ENCODE data around the gene MSI2. TPM values are rescaled to one million over a fixed set of nuclear protein-coding genes. Genes with fewer than 3 reads are reported as not detected.

The MSI2 gene
- total RNA-seq, 1 experiment from 2014 or later, result 13.8 TPM

DNA sequence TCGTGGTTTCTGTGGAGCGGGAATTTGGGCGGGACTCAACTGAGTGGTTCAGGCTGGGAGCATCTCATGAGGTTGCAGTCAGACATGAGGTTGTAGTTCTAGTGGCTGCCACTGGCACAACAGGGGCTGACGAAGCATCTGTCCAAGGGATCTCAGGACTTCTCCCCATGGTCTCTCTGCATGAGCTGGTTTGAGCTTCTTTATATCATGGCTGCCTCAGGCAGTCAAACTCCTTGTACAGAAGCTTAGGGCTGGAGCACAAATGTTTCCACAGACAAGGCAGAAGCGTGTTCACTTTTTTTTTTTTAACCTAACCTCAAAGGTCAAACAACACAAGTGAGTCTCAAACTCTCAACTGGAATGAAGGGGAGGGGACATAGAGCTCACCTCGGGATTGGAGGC is 243.3 kb downstream of the MSI2 start:
- no peak for DNase-seq (ENCODE audit: low read depth)

DNA sequence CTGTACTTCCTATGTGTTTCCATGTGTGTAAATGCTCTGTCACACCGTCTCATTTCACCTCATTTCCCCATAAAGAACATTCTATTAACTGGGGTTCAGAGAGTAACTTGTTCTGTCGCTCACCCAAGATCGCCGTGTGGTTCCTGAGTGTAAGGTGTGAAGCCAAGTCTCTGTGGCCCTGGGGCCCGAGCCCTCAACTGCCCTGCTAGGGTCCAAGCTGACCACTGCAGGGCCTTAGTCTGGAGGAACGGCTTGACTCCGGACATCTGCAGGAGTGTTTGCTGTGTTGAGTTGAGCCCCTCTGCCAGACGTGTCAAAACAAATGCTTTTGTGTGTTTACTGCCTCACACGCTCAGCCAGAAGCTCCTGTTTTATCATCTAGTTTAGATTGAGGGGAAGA is 244.7 kb downstream of the MSI2 start:
- DNase-seq (ENCODE audit: low read depth), result no peak

DNA sequence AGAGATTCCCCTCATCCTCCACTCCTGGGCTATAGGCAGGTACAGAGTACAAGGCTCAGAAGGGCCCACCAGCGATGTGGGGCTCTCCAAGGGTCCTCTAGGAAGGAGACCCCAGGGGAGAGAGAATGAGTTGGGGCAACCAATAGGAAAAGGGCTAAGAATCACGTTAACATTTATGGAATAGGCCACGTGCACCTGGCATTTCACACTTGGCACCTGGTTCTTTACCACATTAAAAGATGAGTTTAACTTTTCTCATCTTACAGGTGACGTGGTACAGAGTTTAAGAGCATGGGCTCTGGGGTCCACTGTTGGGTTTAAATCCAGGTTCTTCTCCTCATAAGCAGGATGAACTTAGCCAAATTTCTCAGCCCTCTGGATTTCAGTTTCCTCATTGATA is 245.7 kb downstream of the MSI2 start:
- DNase-seq (ENCODE audit: low read depth), result no peak

DNA sequence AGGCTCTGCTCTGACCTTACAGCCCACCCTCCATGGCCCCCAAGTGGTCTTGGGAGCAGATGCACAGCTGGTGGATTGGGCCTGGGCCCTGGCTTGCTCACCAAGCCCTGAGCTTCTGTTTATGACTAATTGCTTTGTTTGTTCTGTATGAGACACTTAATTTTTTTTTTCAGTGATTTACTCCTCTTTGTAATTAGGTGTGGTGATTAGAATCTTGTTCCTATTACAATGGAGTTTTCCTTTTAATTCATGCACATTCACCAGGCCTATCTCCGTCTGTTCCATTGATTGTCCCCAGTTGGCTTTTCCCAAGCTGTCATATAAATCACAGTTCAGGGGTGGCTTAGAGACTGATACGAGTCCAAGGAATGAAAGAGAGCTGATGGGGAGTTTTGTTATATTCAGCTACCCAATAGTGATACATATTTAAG is 246.5 kb downstream of the MSI2 start:
- DNase-seq (ENCODE audit: low read depth), result no peak

DNA sequence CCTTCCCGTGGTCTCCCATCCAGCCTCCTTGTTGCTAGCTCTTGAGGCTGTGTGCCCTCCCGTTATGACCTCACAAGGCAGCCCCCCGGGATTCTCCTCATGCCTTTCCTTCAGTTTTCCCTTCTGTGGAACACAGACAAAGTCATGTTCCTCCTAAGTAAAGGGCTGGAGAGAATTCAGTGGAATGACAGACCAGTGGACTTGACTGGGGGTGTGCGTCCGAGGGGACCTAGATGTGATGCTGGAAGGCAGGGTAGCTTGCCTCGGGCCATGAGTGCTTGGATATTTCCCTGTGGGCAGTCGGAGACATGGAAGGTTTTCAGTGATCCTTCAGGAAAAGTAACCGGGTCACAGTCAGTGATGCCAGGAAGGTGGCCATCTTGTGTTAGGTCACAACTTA is 247.9 kb downstream of the MSI2 start:
- DNase-seq (ENCODE audit: low read depth), result no peak

DNA sequence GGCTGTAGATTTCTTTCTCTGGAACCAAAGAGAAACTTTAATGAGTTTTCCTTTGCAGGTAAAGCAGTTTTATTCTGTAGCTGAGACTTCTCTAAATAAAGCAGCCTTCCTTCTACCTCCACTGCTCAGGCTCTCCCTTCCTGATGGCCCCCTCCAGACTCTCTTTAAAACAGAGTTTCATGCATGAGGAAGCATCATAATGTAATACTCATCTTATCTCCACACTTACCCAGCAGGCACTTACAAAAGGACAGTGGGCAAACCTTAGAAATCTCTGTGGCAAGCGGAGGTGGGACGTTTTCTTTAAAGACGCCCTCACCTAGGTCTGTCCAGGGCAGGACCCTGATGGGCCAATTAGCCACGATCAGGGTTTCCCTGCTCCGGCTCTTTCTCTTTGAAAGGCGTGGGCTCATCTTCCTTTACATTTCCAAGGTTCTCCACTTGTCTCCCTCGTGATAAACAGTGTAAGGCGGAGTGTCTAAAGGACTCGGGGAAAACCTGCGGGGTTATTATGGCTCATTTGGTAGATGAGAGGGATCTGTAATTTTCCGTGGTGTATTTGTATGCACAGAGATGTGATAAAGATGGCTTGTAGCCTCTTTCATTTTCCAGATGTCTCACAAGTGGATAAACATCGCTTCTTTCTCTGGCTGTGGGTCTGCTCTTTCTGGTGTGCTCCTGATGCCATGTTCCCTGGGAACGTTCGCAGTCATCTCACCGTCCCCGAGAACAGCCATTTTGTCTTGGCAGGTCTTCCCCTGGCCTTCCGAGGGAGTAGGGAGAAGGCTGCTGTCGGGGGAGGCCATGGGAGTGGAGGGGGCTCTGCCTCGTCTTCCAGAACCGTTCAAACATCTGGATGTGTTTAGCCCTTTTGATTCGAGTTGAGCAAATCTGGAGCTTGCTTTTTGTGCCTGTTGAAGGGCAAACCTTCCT is 249.8 kb downstream of the MSI2 start:
- DNase-seq (ENCODE audit: low read depth), result no peak

DNA sequence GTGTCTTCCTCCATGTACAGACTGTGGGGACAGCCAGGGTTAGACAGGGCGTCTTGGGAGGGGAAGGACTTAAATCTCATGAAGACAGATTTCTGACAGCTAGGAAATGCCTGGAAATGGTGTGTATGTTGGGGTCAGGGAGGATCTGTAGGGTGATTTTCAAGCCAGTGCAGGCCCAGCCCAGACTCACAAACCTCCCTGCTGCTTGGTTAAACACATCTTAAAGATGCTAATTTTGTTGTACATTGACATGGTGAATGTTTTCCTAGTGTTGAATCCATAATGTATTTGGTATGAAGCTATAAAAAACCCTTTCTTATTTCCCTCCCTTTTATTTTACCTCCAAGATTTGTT is 250.4 kb downstream of the MSI2 start:
- DNase-seq (ENCODE audit: low read depth), result no peak

DNA sequence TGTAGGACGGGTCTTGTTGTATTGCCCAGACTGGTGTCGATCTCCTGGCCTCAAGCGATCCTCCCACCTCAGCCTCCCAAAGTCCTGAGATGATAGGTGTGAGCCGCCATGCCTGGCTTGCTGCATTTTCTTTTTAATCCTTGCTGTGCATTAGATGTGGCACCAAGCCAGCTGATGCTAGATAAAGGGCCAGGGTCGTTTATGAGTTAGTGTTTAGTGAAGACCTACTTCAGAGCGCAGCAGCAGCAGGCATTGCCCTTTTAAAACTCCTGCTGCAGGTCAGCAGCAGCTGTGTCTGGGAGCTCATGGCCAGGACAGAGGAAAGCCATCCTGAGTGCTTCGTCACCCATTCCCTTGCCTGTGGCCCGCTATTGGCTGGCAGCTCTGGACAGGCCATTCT is 251.5 kb downstream of the MSI2 start:
- no peak for DNase-seq (ENCODE audit: low read depth)

DNA sequence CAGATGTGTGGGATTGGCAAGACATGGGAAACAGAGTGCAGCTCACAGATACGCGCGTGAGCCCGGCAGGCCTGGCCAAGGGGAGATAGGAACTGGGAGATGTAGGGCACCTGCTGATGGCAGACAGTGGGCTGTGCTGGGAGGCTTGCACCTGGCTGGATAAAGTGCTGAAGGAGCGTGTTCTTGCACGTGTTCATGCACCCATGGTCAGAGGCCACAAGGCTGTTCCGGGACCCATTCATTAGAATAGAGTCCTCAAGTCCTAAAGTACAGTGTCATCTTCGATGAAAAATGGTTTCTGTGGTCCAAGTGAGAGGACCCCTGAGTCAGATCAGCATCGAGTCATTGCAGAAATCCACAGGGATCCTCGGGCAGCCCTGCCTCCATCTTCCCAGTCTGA is 252.3 kb downstream of the MSI2 start:
- no peak for DNase-seq (ENCODE audit: low read depth)

DNA sequence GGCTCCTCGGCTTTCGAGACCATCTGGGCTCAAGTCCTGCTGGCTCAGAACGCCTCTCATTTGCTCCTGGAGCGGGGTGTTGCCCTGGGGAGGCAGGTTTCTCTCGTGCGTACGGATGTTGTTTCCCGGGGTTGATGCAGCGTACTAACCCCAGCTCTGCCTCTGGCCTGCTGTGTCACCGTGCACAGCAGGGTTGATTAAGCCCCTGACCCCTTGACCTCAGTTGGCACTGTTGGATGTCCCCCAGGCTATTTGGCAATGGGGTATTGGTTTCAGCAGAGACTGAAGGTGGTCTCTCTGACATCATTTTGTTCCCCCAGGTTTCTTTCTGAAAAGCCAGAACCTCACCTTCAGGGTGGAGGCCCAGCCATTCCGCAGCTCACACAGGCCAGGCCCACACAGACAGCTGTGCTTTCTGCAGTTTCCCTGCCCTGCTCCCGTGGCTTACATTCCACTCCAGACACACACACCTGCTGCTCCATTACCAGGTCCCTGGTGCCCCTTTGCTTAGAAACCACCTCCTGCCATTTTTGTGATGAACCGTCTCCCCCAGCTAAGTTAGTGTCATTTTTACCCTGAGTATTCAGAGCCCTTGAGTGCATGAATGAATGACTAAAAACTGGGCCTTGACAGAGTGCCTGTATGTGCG is 255.3 kb downstream of the MSI2 start:
- DNase-seq (ENCODE audit: low read depth), result no peak

DNA sequence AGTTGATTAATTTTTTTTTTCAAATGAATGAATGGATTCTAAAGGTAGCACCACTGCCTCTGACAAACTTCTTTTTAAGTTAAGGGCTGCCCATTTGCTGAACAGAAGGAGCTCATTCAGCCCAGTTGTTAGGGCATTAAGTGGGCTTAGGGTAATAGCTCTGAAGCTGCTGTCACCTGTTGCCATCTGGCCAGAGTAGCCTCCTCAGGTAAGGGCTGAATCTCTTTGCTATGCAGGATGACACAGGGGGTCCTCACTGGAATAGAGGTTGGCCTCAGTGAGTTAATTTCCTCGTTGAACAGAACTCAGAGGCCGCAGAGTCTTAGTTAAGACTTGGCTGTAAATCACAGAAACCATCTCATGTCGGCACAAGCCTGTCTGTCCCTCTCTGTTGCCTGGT is 255.9 kb downstream of the MSI2 start:
- DNase-seq (ENCODE audit: low read depth), result no peak

DNA sequence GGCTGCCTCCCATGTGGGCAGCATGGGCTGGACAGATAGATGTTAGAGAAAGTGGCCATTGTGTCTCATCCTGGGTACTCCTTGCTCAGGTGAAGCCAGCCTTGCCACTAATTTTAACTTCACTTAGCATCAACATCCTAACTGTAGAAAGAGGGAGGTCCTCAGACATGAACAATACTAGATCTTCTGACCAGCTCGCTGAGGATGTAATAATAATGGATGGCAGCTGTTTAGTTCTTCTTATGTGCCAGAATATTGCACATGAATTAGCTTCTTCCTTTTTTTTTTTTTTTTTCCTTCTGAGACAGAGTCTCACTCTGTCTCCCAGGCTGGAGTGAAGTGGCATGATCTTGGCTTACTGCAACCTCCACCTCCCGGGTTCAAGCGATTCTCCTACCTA is 256.4 kb downstream of the MSI2 start:
- DNase-seq (ENCODE audit: low read depth), result no peak

DNA sequence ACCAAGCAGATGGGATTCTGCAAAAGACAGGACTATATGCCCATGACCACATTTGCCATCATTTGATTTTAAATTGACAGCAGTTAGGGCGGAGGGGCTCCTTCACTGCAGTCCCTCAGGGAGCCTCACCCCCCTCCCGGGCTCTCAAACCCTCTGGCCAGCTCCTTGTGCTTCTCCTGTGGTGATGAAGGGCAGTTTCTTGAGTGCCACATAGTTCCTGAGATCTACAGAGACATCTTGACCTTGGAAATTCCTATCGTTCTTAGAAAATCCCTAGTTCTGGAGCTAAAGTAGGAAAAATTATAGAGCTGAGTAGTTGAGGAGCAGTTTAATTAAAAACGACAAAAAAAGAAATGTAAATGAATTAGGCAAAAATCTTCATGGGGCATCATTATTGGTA is 257.2 kb downstream of the MSI2 start:
- no peak for DNase-seq (ENCODE audit: low read depth)

DNA sequence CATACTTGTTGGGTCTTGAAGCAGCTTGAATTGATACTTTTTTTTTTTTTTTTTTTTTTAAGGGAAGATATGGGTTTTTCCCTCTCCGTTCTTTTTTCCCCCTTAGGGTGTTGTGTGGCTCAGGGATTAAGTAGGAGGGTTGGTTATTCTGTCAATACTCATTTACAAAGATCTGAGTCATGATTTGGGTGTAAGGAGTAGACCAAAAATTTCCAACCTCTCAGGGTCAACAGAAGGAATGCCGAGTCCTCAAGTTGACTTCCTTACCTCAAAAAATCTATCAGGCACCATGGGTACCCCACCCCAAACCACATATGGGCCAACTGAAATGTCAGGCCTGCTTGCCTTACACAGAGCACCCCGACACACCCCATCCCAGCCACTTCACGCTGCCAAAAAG is 258.3 kb downstream of the MSI2 start:
- no peak for DNase-seq (ENCODE audit: low read depth)

DNA sequence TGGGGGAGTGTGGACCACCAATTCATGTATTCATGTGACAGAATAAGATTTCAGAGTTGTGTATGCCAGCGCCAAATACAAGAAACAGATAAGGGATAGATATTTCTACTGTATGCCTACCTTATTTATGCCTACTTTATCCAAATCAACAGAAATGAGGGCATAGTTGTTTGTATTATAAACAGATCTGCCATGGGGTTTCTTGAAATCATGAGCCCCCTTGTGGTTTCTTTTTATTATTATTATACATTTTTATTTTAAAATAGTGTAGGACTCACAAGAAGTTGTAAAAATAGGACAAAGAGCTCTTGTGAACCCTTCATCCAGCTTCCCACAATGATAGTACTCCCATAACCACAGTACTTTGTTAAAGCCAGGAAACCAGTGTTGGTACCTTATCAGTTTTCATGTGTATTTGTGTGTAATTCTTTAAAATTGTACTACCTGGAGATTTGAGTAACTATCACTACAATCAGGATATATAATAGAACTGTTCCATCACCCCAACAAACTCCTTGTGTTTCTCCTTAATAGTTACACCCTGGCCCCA is 259.4 kb downstream of the MSI2 start:
- DNase-seq (ENCODE audit: low read depth), result no peak

DNA sequence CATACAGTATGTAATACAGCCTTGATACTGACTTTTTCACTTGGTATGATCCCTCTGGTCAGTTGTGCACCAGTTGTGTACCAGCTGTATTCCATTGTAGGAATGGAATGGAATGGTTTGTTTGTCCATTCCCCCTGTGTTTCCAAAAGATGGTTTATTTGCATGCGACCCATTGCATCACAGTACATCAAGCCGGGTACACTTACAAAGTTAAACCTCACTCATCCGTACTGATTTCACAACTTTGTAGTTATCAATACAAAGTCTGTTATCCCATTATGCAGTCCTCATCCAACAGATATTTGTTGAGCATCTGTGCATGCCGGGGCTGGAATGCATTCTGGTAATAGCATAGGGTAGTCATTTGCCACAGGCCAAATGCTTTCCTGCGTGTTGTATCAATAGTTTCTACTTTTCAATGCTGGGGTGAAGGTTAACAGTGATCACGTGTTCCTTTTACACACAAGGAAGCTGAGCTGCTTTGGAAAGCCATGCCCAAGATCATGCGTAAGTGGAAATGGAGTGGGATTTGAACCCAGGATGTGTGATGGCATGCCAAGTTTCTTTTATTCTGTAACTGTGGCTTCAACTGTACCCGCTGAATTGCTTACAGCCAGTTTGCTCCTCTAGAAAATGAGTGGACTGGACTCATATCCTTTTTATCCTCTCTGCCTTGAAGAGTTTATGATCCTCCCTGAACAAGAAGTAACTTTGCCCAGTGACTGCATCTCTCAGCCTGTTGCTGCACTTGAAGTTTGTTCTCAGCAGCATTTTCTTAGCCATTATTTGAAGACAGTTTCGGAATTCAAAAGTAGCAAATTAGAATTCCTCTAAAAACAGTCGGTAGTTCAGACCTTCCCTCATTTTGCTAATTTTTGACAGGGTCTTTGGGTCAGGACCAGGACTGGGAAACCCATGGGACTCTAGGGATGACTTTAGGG is 260.2 kb downstream of the MSI2 start:
- no peak for DNase-seq (ENCODE audit: low read depth)

DNA sequence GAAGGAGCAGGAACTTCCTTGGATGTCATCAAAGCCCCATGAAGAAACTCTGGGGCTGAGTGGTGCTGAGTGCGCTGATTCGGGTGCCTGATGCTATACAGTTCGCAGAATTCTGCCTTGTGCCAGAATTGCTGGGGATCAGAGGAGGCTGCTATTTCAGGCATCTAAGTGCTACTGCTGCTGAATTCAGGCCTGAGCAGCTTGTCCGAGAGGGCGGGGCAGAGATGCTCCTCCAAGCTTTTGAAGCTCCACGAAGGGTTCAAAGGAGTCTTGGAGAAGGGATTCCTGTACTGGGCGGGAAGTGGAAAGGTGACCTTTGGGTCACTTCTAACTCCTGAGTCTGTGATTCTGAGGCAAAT is 260.9 kb downstream of the MSI2 start:
- DNase-seq (ENCODE audit: low read depth), result no peak

DNA sequence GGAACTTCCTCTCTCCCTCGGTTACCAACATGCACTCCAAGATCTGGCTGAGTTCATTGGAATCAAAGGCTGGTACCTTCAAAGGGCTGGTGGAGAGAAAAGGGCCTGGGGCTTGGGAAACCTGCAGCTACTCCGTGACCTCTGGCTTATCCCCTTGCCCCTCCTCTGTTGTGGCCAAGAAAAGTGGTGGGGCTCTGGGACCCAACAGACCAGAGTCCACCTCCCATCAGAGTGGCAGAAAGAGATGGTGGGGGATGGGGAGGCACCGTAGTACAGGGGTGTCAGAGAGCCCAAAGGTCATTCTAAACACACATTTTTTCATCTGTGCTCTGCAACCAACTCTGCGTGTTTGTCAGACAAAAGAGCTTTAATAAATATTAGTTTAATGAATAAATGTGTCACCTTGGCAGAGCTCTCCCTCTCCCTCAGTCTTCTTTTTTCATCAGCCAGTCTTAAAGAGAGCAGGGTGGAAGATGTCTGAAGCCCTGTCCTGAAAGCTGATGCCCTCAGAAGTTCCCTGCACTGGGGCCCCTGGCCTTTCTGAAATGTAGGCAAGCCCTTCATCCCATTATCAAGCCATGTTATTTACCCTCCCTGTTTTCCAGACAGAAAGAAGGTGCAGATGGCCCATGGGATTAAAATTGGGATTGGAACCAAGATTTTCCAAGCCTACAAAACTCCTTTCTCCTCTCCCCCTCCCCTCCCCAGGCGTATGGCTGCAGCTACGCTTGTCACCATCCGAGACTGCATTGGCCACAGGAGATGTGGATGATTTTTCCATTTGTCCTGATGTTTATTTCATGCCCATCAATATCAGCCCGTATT is 261.5 kb downstream of the MSI2 start:
- no peak for DNase-seq (ENCODE audit: low read depth)

DNA sequence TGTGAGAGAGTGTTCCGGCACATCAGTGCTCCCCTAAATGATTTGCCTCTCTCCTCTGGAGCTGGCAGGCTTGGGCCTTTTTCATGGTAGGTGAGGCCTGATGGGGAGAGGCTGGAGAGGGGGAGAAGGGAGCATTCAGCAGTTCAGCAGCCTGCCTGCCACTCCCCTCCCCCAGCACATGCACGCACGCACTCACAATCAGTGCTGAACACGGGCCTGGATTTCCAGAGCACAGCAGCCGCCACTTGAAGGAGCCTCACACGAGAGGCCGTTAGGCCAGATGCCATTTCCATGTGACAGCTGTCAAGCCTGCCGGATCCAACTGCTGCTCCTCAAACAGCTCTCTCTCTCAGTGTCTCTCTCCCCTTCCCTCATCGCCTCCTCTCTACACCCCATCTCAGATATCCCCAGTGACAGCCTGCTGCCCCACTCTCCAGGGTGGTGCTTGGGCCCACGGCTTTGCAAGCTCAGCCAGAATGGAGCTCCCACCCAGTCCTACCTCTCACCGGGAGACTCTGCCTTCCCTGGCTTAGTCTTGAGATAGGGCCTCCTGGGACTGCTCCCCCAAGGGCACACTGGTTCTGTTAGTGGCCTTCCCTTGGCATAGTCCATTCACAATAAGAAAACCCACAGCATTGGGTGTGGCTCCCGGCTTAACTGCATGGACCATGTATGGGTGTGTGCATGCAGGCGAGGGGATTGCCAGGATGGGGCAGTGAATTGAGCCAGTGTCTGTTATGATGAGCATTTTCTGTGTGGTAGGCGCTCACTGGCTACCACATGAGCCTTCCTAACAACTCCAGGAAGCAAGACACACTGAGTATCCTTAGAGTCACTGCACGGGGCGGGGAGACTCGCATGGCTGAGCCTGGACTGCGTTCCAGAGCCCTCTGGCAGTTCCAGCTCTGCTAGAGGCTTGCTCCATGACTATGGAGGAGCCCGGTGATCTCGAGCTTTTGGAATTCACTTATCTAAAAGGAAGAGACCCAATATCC is 262.6 kb downstream of the MSI2 start:
- peak; percentile 39 for DNase-seq (ENCODE audit: low read depth)

DNA sequence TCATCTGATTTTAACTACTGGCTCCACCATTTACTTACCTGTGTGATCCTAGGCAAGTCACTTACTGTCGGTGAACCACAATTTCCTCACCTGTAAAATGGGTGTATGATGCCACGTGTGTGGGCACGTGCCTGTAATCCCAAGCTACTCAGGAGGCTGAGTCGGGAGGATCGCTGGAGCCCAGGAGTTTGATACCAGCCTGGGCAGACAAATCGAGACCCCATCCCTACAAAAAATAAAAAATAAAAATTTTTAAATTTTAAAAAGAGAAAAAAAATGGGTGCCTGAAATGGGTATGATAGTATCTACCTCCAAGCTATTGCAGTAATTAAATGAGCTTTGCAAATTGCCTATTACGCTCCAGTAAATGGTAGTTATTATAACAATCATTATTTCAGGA is 263.5 kb downstream of the MSI2 start:
- DNase-seq (ENCODE audit: low read depth), result no peak
